Muscle of leg (tissue), 11 donors: ENCODE measurements around the gene TCL1A. TPM values are rescaled to one million over a fixed set of nuclear protein-coding genes. Genes with fewer than 3 reads are reported as not detected.

Experiments used
- DNase-seq: peaks from one replicate; pipeline ENCODE4 v3.0.0; 2013
- H3K27ac ChIP-seq: one replicate; pipeline ENCODE4 v1.5.1; 2013; ENCODE audit warnings: mild to moderate bottlenecking, low read length, control low read depth
- H3K27me3 ChIP-seq: one replicate; pipeline ENCODE4 v1.6.1; 2013; ENCODE audit warnings: low read length; ENCODE audit not compliant: control insufficient read depth, insufficient read depth
- H3K36me3 ChIP-seq: one replicate; pipeline ENCODE4 v1.6.1; 2013; ENCODE audit warnings: low read length; ENCODE audit not compliant: control insufficient read depth, insufficient read depth
- H3K4me1 ChIP-seq: one replicate; pipeline ENCODE4 v1.6.1; 2013; ENCODE audit warnings: low read length; ENCODE audit not compliant: control insufficient read depth, insufficient read depth
- H3K4me3 ChIP-seq: one replicate; pipeline ENCODE4 v1.5.1; 2013; ENCODE audit warnings: low read length, control low read depth
- H3K9me3 ChIP-seq: replicated peaks from 2 replicates; pipeline ENCODE4 v1.6.1; 2013; ENCODE audit warnings: low read depth, low read length; ENCODE audit not compliant: control insufficient read depth
- WGBS: methylation state at CpG from one replicate; pipeline ENCODE4 v1.1.5; 2013; ENCODE audit warnings: missing lambda C conversion rate; ENCODE audit not compliant: insufficient coverage; 5-methylcytosine and 5-hydroxymethylcytosine counted together
- polyA plus RNA-seq, 8 donors: library from polyadenylated mRNA; unstranded; fragments of 120-200 nt; gene quantifications; one replicate each; pipeline versions ENCODE4 v1.2.1 to v1.2.3, GENCODE V29; 2013; ENCODE audit warnings: inconsistent platforms in 1 of 8, low replicate concordance in 1 of 8; ENCODE audit not compliant: insufficient read length in 8 of 8, insufficient read depth in 1 of 8
- total RNA-seq: library from RNA; stranded (reverse); fragments of 120-200 nt; gene quantifications from one replicate; pipeline ENCODE4 v1.2.4, GENCODE V29; 2013

TCL1A gene
- total and polyA plus RNA-seq, 9 donors: 0.40 to 2.1 (median 1.1) TPM

GRCh38 chr14:95663226-95663797 is 50.6 kb downstream of the TCL1A start:
- 60% methylated on average over 2 of the region's 5 CpGs for WGBS
- Histone ChIP-seq H3K4me3 (no peak overlapping the region), H3K27ac (no peak overlapping the region), H3K9me3 (no peaks in the 10 kb centered on the region), H3K27me3 (peaks cover 4% of the 10 kb centered on the region), H3K4me1 (no peaks in the 10 kb centered on the region), H3K36me3 (no peaks in the 10 kb centered on the region)
- DNase-seq: no peak

DNA sequence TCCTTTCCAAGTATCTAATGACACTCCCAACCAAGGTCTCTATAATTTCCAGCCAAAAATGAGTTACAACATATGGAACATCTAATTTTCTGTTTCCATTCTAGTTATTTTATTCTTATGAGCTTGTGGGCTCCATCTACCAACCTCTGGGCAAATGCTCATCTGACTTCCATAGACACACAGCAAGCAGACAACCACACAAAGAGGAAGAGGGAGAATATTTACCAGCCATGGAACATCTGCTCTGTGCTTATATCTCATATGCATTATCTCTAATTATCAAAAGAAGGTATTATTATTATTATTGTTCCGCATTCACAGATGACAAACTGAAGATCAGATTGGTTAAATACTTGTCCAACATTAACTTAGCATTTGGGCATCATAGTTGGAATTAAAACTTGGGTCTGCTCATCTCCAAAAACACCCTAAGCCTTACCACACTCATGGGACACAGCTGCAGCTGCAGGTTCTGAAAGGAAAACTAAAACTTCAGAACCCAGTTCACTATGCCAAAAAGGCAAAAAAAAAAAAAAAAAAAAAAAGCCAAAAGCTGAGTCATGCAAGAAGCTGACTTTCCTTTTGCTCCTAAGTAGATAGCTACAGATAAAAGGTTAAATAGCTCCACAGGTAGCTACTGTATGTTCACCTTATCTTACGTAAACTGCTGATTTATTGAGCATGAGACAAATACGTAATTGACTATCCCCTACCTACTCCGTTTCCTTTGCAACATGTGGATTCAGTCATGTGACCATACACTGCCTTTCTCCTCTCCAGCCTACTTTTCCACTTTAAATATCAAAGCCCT is 51.3 kb downstream of the TCL1A start:
- Histone ChIP-seq H3K36me3 (no peaks in the 10 kb centered on the region), H3K9me3 (no peaks in the 10 kb centered on the region), H3K4me3 (no peak overlapping the region), H3K27me3 (peaks cover 4% of the 10 kb centered on the region), H3K27ac (no peak overlapping the region), H3K4me1 (no peaks in the 10 kb centered on the region)
- peak; percentile 8 for DNase-seq
- WGBS: 54% methylated on average over 3 of the region's 4 CpGs

- H3K27ac ChIP-seq: no peak overlapping the region
- WGBS: 35% methylated on average over 8 of the region's 13 CpGs
- no peak for DNase-seq
- no peaks in the 10 kb centered on the region for H3K36me3 ChIP-seq
- H3K27me3 ChIP-seq: peaks cover 4% of the 10 kb centered on the region
- no peaks in the 10 kb centered on the region for H3K9me3 ChIP-seq
- no peak overlapping the region for H3K4me3 ChIP-seq
- H3K4me1 ChIP-seq: no peaks in the 10 kb centered on the region
These were observed 53.0 kb downstream of the TCL1A start for GRCh38 chr14:95660651-95661515.

DNA sequence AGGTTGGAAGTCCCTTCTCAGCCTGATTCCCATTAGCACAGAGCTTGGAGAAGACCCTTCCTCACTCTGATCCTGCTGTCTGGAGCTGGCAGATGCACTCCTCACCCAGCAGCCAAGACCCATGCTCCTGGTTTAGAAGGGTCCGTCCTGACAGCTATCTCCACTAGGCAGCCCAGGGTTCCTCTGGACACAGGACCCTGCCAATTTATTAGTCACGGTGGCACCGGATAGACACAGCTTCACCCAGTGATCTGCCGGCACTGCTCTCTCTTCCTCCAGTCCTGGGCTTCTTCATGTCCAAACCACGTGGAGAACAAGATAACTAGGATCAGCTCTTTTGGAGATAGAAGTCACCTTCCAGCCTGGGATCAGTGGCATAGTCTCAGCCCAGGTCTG is 53.9 kb downstream of the TCL1A start:
- H3K27me3 ChIP-seq: peaks cover 4% of the 10 kb centered on the region
- 69% methylated on average over 5 of the region's 5 CpGs for WGBS
- H3K36me3 ChIP-seq: no peaks in the 10 kb centered on the region
- no peak overlapping the region for H3K27ac ChIP-seq
- H3K4me1 ChIP-seq: no peaks in the 10 kb centered on the region
- no peaks in the 10 kb centered on the region for H3K9me3 ChIP-seq
- no peak overlapping the region for H3K4me3 ChIP-seq
- no peak for DNase-seq

Other genes with a start within 250 kb of the TCL1A start
- 14.5 TPM for gene SYNE3, start 197.5 kb downstream of the TCL1A start, total RNA-seq
- gene SYNE3, start 197.5 kb downstream of the TCL1A start, polyA plus RNA-seq: 10 to 100 TPM in 4 of 8 donors, 1 to 10 TPM in 4; 6.8 to 12.7 (median 10.3) TPM
- gene GLRX5, start 179.1 kb downstream of the TCL1A start, total RNA-seq: 44.3 TPM
- gene GLRX5, start 179.1 kb downstream of the TCL1A start, polyA plus RNA-seq: 10 to 100 TPM; 47.0 to 58.7 (median 53.8) TPM
- gene TCL1B, start 27.7 kb downstream of the TCL1A start, total RNA-seq: not detected
- gene TCL1B, start 27.7 kb downstream of the TCL1A start, polyA plus RNA-seq: not detected
- 0.18 TPM for gene TUNAR, start 162.7 kb upstream of the TCL1A start, total RNA-seq
- gene TUNAR, start 162.7 kb upstream of the TCL1A start, polyA plus RNA-seq: under 1 TPM in 7 of 8 donors, not detected in 1; 0.04 to 0.93 (median 0.08) TPM